MG63 (cell line): ENCODE results near the gene COPS2. TPM values are rescaled to one million over a fixed set of nuclear protein-coding genes. Genes with fewer than 3 reads are reported as not detected.

Source experiments
- DNase-seq: peaks from one replicate; pipeline ENCODE4 v3.0.0-alpha.2; 2020
- H3K27me3 ChIP-seq: fragments of 250-450 bp; sonication (Bioruptor Pico); 2 replicates; pipeline ENCODE4 v1.5.1; 2020; ENCODE audit warnings: mild to moderate bottlenecking, moderate library complexity
- H3K36me3 ChIP-seq: fragments of 250-450 bp; sonication (Bioruptor Pico); 2 replicates; pipeline ENCODE4 v1.5.1; 2020; ENCODE audit warnings: mild to moderate bottlenecking, moderate library complexity
- H3K4me3 ChIP-seq: fragments of 250-450 bp; sonication (Bioruptor Pico); 2 replicates; pipeline ENCODE4 v1.5.1; 2020; ENCODE audit warnings: mild to moderate bottlenecking, moderate library complexity
- H3K9me3 ChIP-seq: fragments of 250-450 bp; sonication (Bioruptor Pico); 2 replicates; pipeline ENCODE4 v1.5.1; 2020; ENCODE audit warnings: mild to moderate bottlenecking, moderate library complexity
- total RNA-seq: library from RNA; depleted of rRNA; stranded (reverse); fragments of >200 nt; shearing (Covaris generic); gene quantifications from 2 replicates; pipeline ENCODE4 v1.2.3, GENCODE V29; 2014; ENCODE audit warnings: low replicate concordance

Gene COPS2
- total RNA-seq, 1 experiment from 2014 or later, result 184 TPM

GRCh38 chr15:49171790-49172189 lies 16.4 kb upstream of the COPS2 start:
- no peaks in the 10 kb centered on the region for H3K27me3 ChIP-seq
- peak overlapping the region; percentile 68 for H3K4me3 ChIP-seq
- H3K36me3 ChIP-seq, result no peaks in the 10 kb centered on the region; the same call in 1 of the 2 replicates
- no peak for DNase-seq
- no peaks in the 10 kb centered on the region for H3K9me3 ChIP-seq

- H3K27me3 ChIP-seq, result no peaks in the 10 kb centered on the region
- DNase-seq, result peak; percentile 84
- 0 out of 2 replicates have a peak, but pooled peaks cover 2% of the 10 kb centered on the region for H3K9me3 ChIP-seq
- no peaks in the 10 kb centered on the region; the same call in 1 of the 2 replicates for H3K36me3 ChIP-seq
- H3K4me3 ChIP-seq, result peak within 1 kb of the TSS; percentile 68
Observed at GRCh38 chr15:49169880-49170597, 14.6 kb upstream of the COPS2 start, which contains the start of gene GALK2. Gene GALK2, plus strand, starts transcription at chr15:49170247. Its CDS starts 76 bp downstream, at chr15:49170323.

- Histone ChIP-seq H3K9me3 (0 out of 2 replicates have a peak, but pooled peaks cover 3% of the 10 kb centered on the region), H3K4me3 (no peak overlapping the region), H3K27me3 (no peaks in the 10 kb centered on the region), H3K36me3 (no peaks in the 10 kb centered on the region)
- DNase-seq, result no peak
Observed at GRCh38 chr15:49168016-49168415, 12.6 kb upstream of the COPS2 start.

GRCh38 chr15:49164865-49165264 lies 9.5 kb upstream of the COPS2 start:
- H3K36me3 ChIP-seq, result peaks cover 6% of the 10 kb centered on the region; the same call in 1 of the 2 replicates
- no peak overlapping the region for H3K4me3 ChIP-seq
- no peak for DNase-seq
- H3K9me3 ChIP-seq, result 0 out of 2 replicates have a peak, but pooled peaks cover 3% of the 10 kb centered on the region
- no peaks in the 10 kb centered on the region for H3K27me3 ChIP-seq

GRCh38 chr15:49163678-49164077 lies 8.3 kb upstream of the COPS2 start:
- no peak for DNase-seq
- Histone ChIP-seq H3K27me3 (no peaks in the 10 kb centered on the region), H3K9me3 (0 out of 2 replicates have a peak, but pooled peaks cover 3% of the 10 kb centered on the region), H3K4me3 (no peak overlapping the region), H3K36me3 (peaks cover 6% of the 10 kb centered on the region; the same call in 1 of the 2 replicates)

- peaks cover 9% of the 10 kb centered on the region for H3K36me3 ChIP-seq
- no peaks in the 10 kb centered on the region for H3K27me3 ChIP-seq
- no peak for DNase-seq
- peak overlapping the region; percentile 93 for H3K4me3 ChIP-seq
- H3K9me3 ChIP-seq, result no peaks in the 10 kb centered on the region
Observed at GRCh38 chr15:49155834-49156627, 632 bp upstream of the COPS2 start.

GRCh38 chr15:49154799-49155109 lies 645 bp downstream of the COPS2 start:
- H3K9me3 ChIP-seq, result no peaks in the 10 kb centered on the region
- no peaks in the 10 kb centered on the region for H3K27me3 ChIP-seq
- no peak for DNase-seq
- peaks cover 17% of the 10 kb centered on the region for H3K36me3 ChIP-seq
- peak overlapping the region; percentile 93 for H3K4me3 ChIP-seq

GRCh38 chr15:49154359-49154758 lies 1.0 kb downstream of the COPS2 start:
- H3K36me3 ChIP-seq, result peaks cover 20% of the 10 kb centered on the region
- no peaks in the 10 kb centered on the region for H3K9me3 ChIP-seq
- peak overlapping the region; percentile 93 for H3K4me3 ChIP-seq
- no peak for DNase-seq
- H3K27me3 ChIP-seq, result no peaks in the 10 kb centered on the region

GRCh38 chr15:49152552-49153312 lies 2.7 kb downstream of the COPS2 start:
- H3K27me3 ChIP-seq, result no peaks in the 10 kb centered on the region
- DNase-seq, result peak; percentile 22

GRCh38 chr15:49151831-49152230 lies 3.6 kb downstream of the COPS2 start:
- Histone ChIP-seq H3K27me3 (no peaks in the 10 kb centered on the region), H3K36me3 (peaks cover 23% of the 10 kb centered on the region), H3K4me3 (no peak overlapping the region), H3K9me3 (no peaks in the 10 kb centered on the region)
- no peak for DNase-seq

More at GRCh38 chr15:49152552-49153312, 2.7 kb downstream of the COPS2 start:
- Histone ChIP-seq H3K36me3 (peaks cover 23% of the 10 kb centered on the region), H3K4me3 (no peak overlapping the region), H3K9me3 (no peaks in the 10 kb centered on the region)

- peaks cover 37% of the 10 kb centered on the region for H3K36me3 ChIP-seq
- no peak for DNase-seq
- no peak overlapping the region for H3K4me3 ChIP-seq
- no peaks in the 10 kb centered on the region for H3K9me3 ChIP-seq
- no peaks in the 10 kb centered on the region for H3K27me3 ChIP-seq
Observed at GRCh38 chr15:49148727-49149126, 6.7 kb downstream of the COPS2 start.

- no peaks in the 10 kb centered on the region for H3K27me3 ChIP-seq
Observed at GRCh38 chr15:49148298-49148697, 7.1 kb downstream of the COPS2 start.

GRCh38 chr15:49145651-49146609 lies 9.5 kb downstream of the COPS2 start:
- no peak overlapping the region for H3K4me3 ChIP-seq
- H3K36me3 ChIP-seq, result peaks cover 52% of the 10 kb centered on the region
- DNase-seq, result peak; percentile 11

More at GRCh38 chr15:49148298-49148697, 7.1 kb downstream of the COPS2 start:
- DNase-seq, result no peak
- Histone ChIP-seq H3K4me3 (no peak overlapping the region), H3K9me3 (no peaks in the 10 kb centered on the region), H3K36me3 (peaks cover 39% of the 10 kb centered on the region)

GRCh38 chr15:49137861-49138260 lies 17.5 kb downstream of the COPS2 start:
- Histone ChIP-seq H3K9me3 (no peaks in the 10 kb centered on the region), H3K4me3 (no peak overlapping the region), H3K27me3 (no peaks in the 10 kb centered on the region), H3K36me3 (peaks cover 94% of the 10 kb centered on the region)
- no peak for DNase-seq

More at GRCh38 chr15:49145651-49146609, 9.5 kb downstream of the COPS2 start:
- no peaks in the 10 kb centered on the region for H3K9me3 ChIP-seq
- no peaks in the 10 kb centered on the region for H3K27me3 ChIP-seq

- no peak overlapping the region for H3K4me3 ChIP-seq
Observed at GRCh38 chr15:49135911-49136310, 19.5 kb downstream of the COPS2 start.

More at GRCh38 chr15:49135911-49136310, 19.5 kb downstream of the COPS2 start:
- Histone ChIP-seq H3K9me3 (no peaks in the 10 kb centered on the region), H3K27me3 (no peaks in the 10 kb centered on the region), H3K36me3 (peaks cover 91% of the 10 kb centered on the region)
- DNase-seq, result no peak
